Smooth muscle cell of the pulmonary artery (primary cell): ENCODE results near the gene BHLHA15. TPM values are rescaled to one million over a fixed set of nuclear protein-coding genes. Genes with fewer than 3 reads are reported as not detected.

ENCODE experiments used
- total RNA-seq: library from RNA; depleted of rRNA; stranded (reverse); fragments of >200 nt; gene quantifications from 2 replicates; pipeline ENCODE4 v1.2.3, GENCODE V29; 2014

Gene BHLHA15
- 0.26 and 1.4 TPM in 2 replicates for total RNA-seq

DNA sequence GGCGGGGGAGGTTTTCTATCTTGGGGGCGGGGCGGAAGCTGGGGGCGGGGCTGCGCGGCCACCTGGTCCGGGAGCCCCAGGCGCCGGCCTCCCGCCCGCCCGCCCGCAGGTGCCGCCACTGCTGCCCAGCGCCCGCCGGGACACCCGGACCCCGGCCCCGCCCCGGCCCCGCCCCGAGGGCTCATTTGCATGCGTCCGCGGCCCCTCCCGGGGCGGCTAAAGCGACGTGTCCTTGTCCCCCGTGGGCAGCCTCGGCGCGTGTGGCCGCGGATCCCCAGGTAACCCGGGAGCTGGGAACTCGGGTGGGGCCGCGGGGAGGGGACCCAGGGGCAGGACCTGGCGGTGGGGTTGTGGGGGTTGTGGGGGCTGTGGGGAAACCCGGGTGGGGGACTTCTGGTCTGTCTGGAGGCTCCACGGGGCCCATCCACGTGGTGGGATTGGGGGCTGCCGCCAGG, at the start of gene BHLHA15:
Gene BHLHA15 (plus strand): TSS at position 219 of the 455 bp plus-strand sequence. CDS start 871 bp downstream, outside the sequence.

DNA sequence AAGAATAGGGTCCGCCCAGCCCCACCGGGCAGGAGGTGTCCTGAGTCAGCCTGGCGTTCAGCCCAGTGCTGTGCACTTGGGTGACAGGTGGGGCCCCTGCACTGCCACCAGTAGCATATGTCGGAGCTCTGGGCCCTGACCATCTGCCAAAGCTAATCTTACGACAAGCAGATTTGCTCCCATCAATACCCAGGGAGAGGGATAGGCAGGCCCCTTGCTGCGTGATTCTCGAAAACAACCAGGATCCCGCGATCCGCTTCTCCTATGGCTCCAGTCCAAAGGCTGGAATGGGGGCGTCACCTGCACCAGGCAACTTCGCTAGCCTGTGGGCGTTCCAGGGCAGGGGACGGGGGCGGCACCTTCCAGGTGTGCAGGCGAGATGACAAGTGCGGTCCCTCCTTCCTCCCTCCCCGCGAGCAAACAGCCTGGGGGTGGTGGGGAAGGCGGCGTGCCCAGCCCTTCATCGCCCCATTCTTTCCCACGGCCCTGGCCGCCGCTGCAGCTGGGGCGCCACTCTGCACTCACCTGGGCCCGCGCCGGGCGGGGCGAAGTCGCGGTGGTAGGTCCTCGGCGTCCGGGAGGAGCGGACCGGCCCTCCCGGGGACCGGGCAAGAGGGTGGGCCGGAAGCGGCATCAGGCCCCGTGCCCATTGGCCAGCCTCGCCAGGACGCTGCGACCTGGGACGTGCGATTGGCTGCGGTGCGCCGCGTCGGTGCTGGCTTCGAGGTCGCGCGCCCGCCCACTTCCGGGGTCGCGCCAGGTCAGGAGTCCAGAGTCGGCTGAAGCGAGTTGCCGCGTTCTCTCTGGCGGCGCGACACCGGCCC, 40.6 kb downstream of the BHLHA15 start, which contains the start of gene TECPR1:
Gene TECPR1 (minus strand): TSS at position 632 of the 824 bp plus-strand sequence. CDS start 6,086 bp downstream, outside the sequence.

Other genes starting within 250 kb of the BHLHA15 start
- gene OCM2, start 221.2 kb upstream of the BHLHA15 start, total RNA-seq = not detected in 2 replicates
- gene LMTK2, start 104.6 kb upstream of the BHLHA15 start, total RNA-seq = 11.0 and 11.8 TPM in 2 replicates
- gene TECPR1, start 40.8 kb downstream of the BHLHA15 start, total RNA-seq = 32.3 and 32.9 TPM in 2 replicates
- gene BRI3, start 70.2 kb downstream of the BHLHA15 start, total RNA-seq = 104 and 180 TPM in 2 replicates
- gene BAIAP2L1, start 189.7 kb downstream of the BHLHA15 start, total RNA-seq = 4.1 and 4.2 TPM in 2 replicates